ENCODE measurements around the gene MYADM. TPM values are rescaled to one million over a fixed set of nuclear protein-coding genes. Genes with fewer than 3 reads are reported as not detected.

The MYADM gene
- total RNA-seq, 1 donor from 2014 or later, result 422 TPM

- no peak overlapping the region for H3K4me3 ChIP-seq
- H3K36me3 ChIP-seq, result no peaks in the 10 kb centered on the region
- TF ChIP-seq, protein P1, sequence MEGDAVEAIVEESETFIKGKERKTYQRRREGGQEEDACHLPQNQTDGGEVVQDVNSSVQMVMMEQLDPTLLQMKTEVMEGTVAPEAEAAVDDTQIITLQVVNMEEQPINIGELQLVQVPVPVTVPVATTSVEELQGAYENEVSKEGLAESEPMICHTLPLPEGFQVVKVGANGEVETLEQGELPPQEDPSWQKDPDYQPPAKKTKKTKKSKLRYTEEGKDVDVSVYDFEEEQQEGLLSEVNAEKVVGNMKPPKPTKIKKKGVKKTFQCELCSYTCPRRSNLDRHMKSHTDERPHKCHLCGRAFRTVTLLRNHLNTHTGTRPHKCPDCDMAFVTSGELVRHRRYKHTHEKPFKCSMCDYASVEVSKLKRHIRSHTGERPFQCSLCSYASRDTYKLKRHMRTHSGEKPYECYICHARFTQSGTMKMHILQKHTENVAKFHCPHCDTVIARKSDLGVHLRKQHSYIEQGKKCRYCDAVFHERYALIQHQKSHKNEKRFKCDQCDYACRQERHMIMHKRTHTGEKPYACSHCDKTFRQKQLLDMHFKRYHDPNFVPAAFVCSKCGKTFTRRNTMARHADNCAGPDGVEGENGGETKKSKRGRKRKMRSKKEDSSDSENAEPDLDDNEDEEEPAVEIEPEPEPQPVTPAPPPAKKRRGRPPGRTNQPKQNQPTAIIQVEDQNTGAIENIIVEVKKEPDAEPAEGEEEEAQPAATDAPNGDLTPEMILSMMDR (IDR thresholded peaks at IDR 0.05), result no peak
- intact Hi-C loops (cut with DNase I), result no loop called here
- no peaks in the 10 kb centered on the region for H3K4me1 ChIP-seq
- H3K27ac ChIP-seq, result no peak overlapping the region
- no peaks in the 10 kb centered on the region for H3K9me3 ChIP-seq
- DNase-seq (ENCODE audit: low spot score in 2 of 2), result no peak
- H3K27me3 ChIP-seq, result no peaks in the 10 kb centered on the region
Observed at GRCh38 chr19:53916004-53916403, 48.3 kb downstream of the MYADM start.

DNA sequence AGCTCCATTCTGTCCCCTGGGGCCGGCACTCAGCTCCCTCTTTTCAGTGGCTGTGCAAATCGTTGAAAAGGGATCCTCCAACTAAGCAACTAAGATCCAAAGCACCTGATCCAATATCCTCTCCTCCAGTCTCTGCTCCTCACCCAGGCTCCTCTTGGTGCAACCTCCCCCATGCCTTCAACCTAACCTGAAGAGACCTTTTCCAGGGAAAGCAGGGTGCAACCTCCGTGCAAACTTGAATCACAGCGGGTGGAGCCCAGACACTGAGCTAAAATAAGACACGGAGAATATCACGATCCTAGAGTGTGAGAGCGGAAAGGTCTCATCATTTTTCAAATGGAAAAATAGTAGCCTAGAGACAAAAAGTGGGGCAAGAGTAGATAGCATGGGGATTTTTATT is 49.7 kb downstream of the MYADM start:
- H3K27me3 ChIP-seq, result no peaks in the 10 kb centered on the region
- no peak overlapping the region for H3K27ac ChIP-seq
- no peaks in the 10 kb centered on the region for H3K4me1 ChIP-seq
- no peaks in the 10 kb centered on the region for H3K9me3 ChIP-seq
- no peaks in the 10 kb centered on the region for H3K36me3 ChIP-seq
- DNase-seq (ENCODE audit: low spot score in 2 of 2), result no peak
- H3K4me3 ChIP-seq, result no peak overlapping the region
- intact Hi-C loops (cut with DNase I), result no loop called here
- TF ChIP-seq, protein P1 (IDR thresholded peaks at IDR 0.05), result no peak

Other genes starting within 250 kb of the MYADM start
- gene DPRX, start 235.9 kb upstream of the MYADM start, total RNA-seq, result not detected
- not detected for gene NLRP12, start 43.6 kb upstream of the MYADM start, total RNA-seq
- gene PRKCG, start 14.3 kb downstream of the MYADM start, total RNA-seq, result not detected
- gene CACNG7, start 41.4 kb downstream of the MYADM start, total RNA-seq, result not detected
- gene CACNG8, start 95.1 kb downstream of the MYADM start, total RNA-seq, result 0.32 TPM
- not detected for gene CACNG6, start 123.8 kb downstream of the MYADM start, total RNA-seq
- gene VSTM1, start 196.0 kb downstream of the MYADM start, total RNA-seq, result not detected
- gene TARM1, start 213.5 kb downstream of the MYADM start, total RNA-seq, result not detected
- 13.6 TPM for gene OSCAR, start 232.9 kb downstream of the MYADM start, total RNA-seq
- gene NDUFA3, start 235.0 kb downstream of the MYADM start, total RNA-seq, result 12.5 TPM
- 10.6 TPM for gene TFPT, start 247.8 kb downstream of the MYADM start, total RNA-seq
- 84.1 TPM for gene PRPF31, start 247.9 kb downstream of the MYADM start, total RNA-seq